Ascending aorta (tissue), 2 donors: ENCODE data around the gene BACE1. TPM values are rescaled to one million over a fixed set of nuclear protein-coding genes. Genes with fewer than 3 reads are reported as not detected.

Source experiments
- DNase-seq, 2 donors: peaks; one replicate each; pipeline ENCODE4 v3.0.0-alpha.2; 2019; ENCODE audit warnings: low spot score in 2 of 2
- H3K27ac ChIP-seq, 2 donors: fragments of 200-600 bp; sonication (generic); one replicate each; pipeline ENCODE4 v1.5.1; 2016 to 2017; ENCODE audit warnings: mild to moderate bottlenecking in 1 of 2
- H3K27me3 ChIP-seq: fragments of 200-600 bp; sonication (generic); one replicate; pipeline ENCODE4 v1.5.1; 2017
- H3K36me3 ChIP-seq, 2 donors: fragments of 200-600 bp; sonication (generic); one replicate each; pipeline ENCODE4 v1.5.1; 2016
- H3K4me1 ChIP-seq, 2 donors: fragments of 200-600 bp; sonication (generic); one replicate each; pipeline ENCODE4 v1.5.1; 2016 to 2017; ENCODE audit warnings: mild to moderate bottlenecking in 1 of 2
- H3K4me3 ChIP-seq, 2 donors: fragments of 200-600 bp; sonication (generic); one replicate each; pipeline ENCODE4 v1.5.1; 2016 to 2017; ENCODE audit warnings: mild to moderate bottlenecking in 1 of 2
- H3K9me3 ChIP-seq, 2 donors: fragments of 200-600 bp; sonication (generic); one replicate each; pipeline ENCODE4 v1.5.1; 2016
- intact Hi-C: fragments of 100-400 bp; cut with DNase I; formaldehyde crosslinking; loops from one replicate; pipeline ENCODE4 v1.15.1; 2023
- total RNA-seq: library from RNA; depleted of rRNA; stranded (reverse); fragments of >200 nt; gene quantifications from one replicate; pipeline ENCODE4 v1.1.0, GENCODE V29; 2016
- TF ChIP-seq, protein P1 (sequence below), 3 experiments: fragments of 200-600 bp in 2 of 3; fragments of 450-650 bp in 1 of 3; sonication (generic) in 2 of 3; IDR thresholded peaks; one replicate each; pipeline ENCODE4 v1.5.1; 2016 to 2019; ENCODE audit warnings: antibody characterized with exemption in 3 of 3, mild to moderate bottlenecking in 1 of 3, moderate library complexity in 1 of 3

BACE1 gene
- total RNA-seq, 1 donor from 2014 or later, result 27.2 TPM

DNA sequence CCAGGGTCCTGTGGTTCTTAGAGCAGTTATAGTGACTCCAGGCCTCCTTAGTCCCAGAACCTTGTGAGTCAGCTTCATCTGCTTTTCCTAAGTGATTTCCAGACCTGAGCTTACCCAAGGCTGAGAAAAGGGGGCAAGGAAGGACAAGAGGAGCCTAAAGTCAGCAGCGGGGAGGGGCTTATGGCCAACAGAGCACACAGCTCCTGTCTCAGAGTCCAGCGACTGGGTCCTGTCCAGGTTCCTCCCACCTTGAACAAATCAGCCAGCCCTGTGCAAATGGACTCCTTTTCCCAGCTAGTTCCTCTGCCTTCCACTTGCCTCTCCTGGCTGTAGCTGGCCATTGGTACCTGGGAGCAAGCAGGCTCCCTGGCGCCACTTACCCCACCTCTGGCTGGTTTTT lies 10.9 kb downstream of the BACE1 start:
- TF ChIP-seq, protein P1, sequence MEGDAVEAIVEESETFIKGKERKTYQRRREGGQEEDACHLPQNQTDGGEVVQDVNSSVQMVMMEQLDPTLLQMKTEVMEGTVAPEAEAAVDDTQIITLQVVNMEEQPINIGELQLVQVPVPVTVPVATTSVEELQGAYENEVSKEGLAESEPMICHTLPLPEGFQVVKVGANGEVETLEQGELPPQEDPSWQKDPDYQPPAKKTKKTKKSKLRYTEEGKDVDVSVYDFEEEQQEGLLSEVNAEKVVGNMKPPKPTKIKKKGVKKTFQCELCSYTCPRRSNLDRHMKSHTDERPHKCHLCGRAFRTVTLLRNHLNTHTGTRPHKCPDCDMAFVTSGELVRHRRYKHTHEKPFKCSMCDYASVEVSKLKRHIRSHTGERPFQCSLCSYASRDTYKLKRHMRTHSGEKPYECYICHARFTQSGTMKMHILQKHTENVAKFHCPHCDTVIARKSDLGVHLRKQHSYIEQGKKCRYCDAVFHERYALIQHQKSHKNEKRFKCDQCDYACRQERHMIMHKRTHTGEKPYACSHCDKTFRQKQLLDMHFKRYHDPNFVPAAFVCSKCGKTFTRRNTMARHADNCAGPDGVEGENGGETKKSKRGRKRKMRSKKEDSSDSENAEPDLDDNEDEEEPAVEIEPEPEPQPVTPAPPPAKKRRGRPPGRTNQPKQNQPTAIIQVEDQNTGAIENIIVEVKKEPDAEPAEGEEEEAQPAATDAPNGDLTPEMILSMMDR (IDR thresholded peaks at IDR 0.05), result no peak
- intact Hi-C loops, result no loop called here
- Histone ChIP-seq H3K4me1 (peaks cover 0 to 2% of the 10 kb centered on the region in 2 donors), H3K36me3 (no peaks in the 10 kb centered on the region), H3K27me3 (no peaks in the 10 kb centered on the region), H3K27ac (no peak overlapping the region), H3K9me3 (no peaks in the 10 kb centered on the region), H3K4me3 (no peak overlapping the region)
- no peak for DNase-seq

DNA sequence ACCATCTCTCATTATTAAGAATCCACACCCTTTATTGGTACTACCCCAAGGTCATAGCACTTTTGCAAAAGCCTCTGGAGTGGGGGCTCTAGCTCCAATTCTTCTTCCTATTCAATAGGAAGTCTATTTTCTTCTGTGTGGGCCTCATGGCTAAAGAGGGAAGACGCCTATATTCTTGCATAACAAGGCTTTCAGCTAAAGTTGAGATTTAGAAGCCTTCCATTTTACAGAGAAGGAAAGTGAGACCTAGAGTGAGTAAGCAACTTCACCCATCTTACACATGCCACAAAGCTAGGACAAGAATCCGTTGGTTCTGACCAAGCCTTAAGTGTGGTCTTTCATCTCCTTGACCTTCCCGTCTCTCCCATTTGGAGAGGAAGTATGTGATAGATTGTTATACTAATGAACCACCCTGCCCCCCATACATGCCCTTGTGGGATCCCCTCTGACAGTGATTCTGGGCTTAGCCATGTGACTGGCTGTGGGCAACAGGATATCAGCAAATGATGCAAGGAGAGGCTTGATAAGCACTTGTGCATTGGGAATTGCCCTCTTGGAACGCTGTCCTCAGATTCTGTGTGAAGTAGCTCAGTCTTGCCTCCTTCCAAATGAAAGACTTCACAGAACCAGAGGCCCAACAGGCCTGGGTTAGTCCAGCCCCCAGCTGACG lies 12.3 kb downstream of the BACE1 start:
- Histone ChIP-seq H3K9me3 (no peaks in the 10 kb centered on the region), H3K36me3 (no peaks in the 10 kb centered on the region), H3K27me3 (no peaks in the 10 kb centered on the region), H3K4me3 (no peak overlapping the region), H3K4me1 (peaks cover 2 to 3% of the 10 kb centered on the region in 2 donors), H3K27ac (no peak overlapping the region)
- TF ChIP-seq, protein P1 (IDR thresholded peaks at IDR 0.05), result no peak
- intact Hi-C loops, result no loop called here
- DNase-seq, result no peak

DNA sequence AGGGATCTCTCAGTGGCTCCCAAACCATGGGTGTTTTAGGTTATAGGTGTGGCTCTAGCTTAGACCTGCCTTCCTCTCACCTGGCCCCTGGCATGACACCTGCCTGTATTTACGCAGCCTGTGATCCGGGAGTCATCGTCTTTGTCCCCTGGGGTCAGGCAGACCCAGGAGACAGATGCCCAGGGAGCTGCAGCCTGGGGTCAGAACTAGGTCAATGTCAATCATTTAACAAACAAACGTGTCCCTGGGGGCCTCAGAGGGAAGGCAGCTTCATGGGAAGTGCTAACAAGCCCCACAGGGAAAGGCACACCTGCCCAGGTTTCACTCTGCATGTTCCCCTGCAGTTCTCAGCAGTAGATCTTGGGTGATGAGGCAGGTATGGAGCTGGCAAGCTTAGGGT lies 13.0 kb downstream of the BACE1 start:
- intact Hi-C loops, result no loop called here
- TF ChIP-seq, protein P1 (IDR thresholded peaks at IDR 0.05), result no peak
- no peaks in the 10 kb centered on the region for H3K27me3 ChIP-seq
- H3K36me3 ChIP-seq, result no peaks in the 10 kb centered on the region
- H3K9me3 ChIP-seq, result no peaks in the 10 kb centered on the region
- no peak overlapping the region for H3K4me3 ChIP-seq
- DNase-seq, result no peak
- H3K4me1 ChIP-seq, result peaks cover 2 to 3% of the 10 kb centered on the region in 2 donors
- H3K27ac ChIP-seq, result no peak overlapping the region

DNA sequence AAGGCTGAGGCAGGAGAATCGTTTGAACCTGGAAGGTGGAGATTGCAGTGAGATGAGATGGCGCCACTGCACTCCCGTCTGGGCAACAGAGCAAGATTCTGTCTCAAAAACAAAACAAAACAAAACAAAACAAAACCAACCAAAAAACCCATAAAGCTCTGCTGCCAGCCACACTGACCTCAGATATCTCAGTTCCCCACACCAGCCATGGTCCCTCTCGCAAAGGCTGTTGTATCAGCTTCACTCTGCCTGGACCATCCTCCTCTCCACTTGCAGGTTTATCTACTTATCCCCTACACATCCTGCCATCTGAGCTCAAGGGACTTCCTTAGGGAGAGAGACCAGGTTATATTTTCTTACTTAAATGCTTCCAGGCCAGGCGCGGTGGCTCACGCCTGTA lies 13.8 kb downstream of the BACE1 start:
- Histone ChIP-seq H3K27me3 (no peaks in the 10 kb centered on the region), H3K36me3 (no peaks in the 10 kb centered on the region), H3K27ac (no peak overlapping the region), H3K4me1 (peaks cover 2 to 3% of the 10 kb centered on the region in 2 donors), H3K9me3 (no peaks in the 10 kb centered on the region), H3K4me3 (no peak overlapping the region)
- DNase-seq, result no peak
- TF ChIP-seq, protein P1 (IDR thresholded peaks at IDR 0.05), result no peak
- intact Hi-C loops, result no loop called here

DNA sequence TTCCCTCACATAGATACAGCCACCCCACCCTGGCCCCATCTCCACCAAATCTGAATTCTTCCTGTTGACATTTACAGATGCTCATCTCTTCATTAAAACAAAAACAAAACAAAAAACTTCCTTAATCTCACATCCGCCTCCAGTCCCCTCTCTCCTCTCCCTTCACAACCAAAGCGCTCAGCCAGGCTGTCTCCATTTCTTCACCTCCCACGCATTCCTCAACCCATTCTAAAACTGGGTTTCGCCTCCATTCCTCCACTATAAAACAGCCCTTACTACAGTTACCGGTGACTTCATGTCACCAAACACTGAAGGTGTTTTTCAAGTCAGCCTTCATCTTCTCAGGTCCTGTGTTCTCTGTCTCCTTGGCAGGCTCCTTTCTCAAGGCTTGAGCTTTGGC lies 15.3 kb downstream of the BACE1 start:
- DNase-seq, result no peak
- Histone ChIP-seq H3K27ac (no peak overlapping the region), H3K4me3 (peak overlapping the region in 1 of 2 donors; percentile 41), H3K36me3 (no peaks in the 10 kb centered on the region), H3K4me1 (peaks cover 2 to 3% of the 10 kb centered on the region in 2 donors), H3K27me3 (no peaks in the 10 kb centered on the region), H3K9me3 (no peaks in the 10 kb centered on the region)
- TF ChIP-seq, protein P1 (IDR thresholded peaks at IDR 0.05), result no peak
- intact Hi-C loops, result no loop called here
